Kidney (tissue), 14 donors: ENCODE results near the gene CHMP4A. TPM values are rescaled to one million over a fixed set of nuclear protein-coding genes. Genes with fewer than 3 reads are reported as not detected.
A peak's percentile ranks its signal among the peaks of the same experiment; 100 is the strongest.

Experiments used
- DNase-seq, 5 donors: peaks; one replicate each; pipeline ENCODE4 v3.0.0-alpha.2; 2013 to 2020
- FAIRE-seq: peaks from 2 replicates; lab custom pipeline; 2012; peaks lifted over from hg19 to GRCh38; lab: Jason Lieb, UNC
- H3K27ac ChIP-seq, 2 donors: one replicate each; pipeline ENCODE4 v1.7.0; 2013; ENCODE audit warnings: low read depth in 2 of 2, low read length in 2 of 2, inconsistent platforms in 1 of 2
- H3K27me3 ChIP-seq: one replicate; pipeline ENCODE4 v1.7.1; 2013; ENCODE audit warnings: low read length, inconsistent platforms; ENCODE audit not compliant: control insufficient read depth, insufficient read depth
- H3K36me3 ChIP-seq, 3 donors: one replicate each; pipeline versions ENCODE4 v1.7.0 to v1.7.1; 2013; ENCODE audit warnings: low read length in 3 of 3, control low read depth in 1 of 3, inconsistent platforms in 1 of 3; ENCODE audit not compliant: insufficient read depth in 3 of 3, control insufficient read depth in 2 of 3
- H3K4me1 ChIP-seq, 3 donors: one replicate each; pipeline versions ENCODE4 v1.7.0 to v1.7.1; 2013; ENCODE audit warnings: low read length in 3 of 3, inconsistent platforms in 1 of 3, low read depth in 1 of 3; ENCODE audit not compliant: control insufficient read depth in 2 of 3, insufficient read depth in 2 of 3
- H3K4me3 ChIP-seq, 3 donors: one replicate each; pipeline versions ENCODE4 v1.7.0 to v1.8.1; 2013; ENCODE audit warnings: low read length in 3 of 3, control low read depth in 1 of 3, inconsistent platforms in 1 of 3
- H3K9ac ChIP-seq, 3 donors: one replicate each; pipeline versions ENCODE4 v1.7.0 to v1.7.1; 2013; ENCODE audit warnings: low read length in 3 of 3, control low read depth in 1 of 3, inconsistent platforms in 1 of 3
- H3K9me3 ChIP-seq, 3 donors: one replicate each; pipeline versions ENCODE4 v1.7.0 to v1.7.1; 2013; ENCODE audit warnings: low read length in 3 of 3, control low read depth in 1 of 3, inconsistent platforms in 1 of 3; ENCODE audit not compliant: control insufficient read depth in 2 of 3, insufficient read depth in 1 of 3
- CTCF ChIP-seq: IDR thresholded peaks from 3 replicates; pipeline ENCODE4 v1.5.1; 2012; ENCODE audit warnings: mild to moderate bottlenecking, moderate library complexity, borderline replicate concordance; ENCODE audit not compliant: insufficient read depth; ENCODE audit errors: extremely low read depth
- intact Hi-C: fragments of 100-400 bp; cut with DNase I; formaldehyde crosslinking; loops from one replicate; pipeline ENCODE4 v1.11.1; 2022
- polyA plus RNA-seq: library from polyadenylated mRNA; stranded (reverse); fragments of 350-450 nt; fragmentation: Illumina TruSeq; extraction: RNeasy Lipid Tissue Mini Kit (QIAGEN cat#74804); gene quantifications from one replicate; pipeline ENCODE4 v1.2.3, GENCODE V29; 2014; ENCODE audit warnings: low read depth, low replicate concordance; ENCODE audit not compliant: insufficient read depth
- total RNA-seq: library from RNA; stranded (reverse); fragmentation: NEBNext Ultra II Directional; extraction: Animal tissue kit (Norgen Biotek cat#: 25700); gene quantifications from one replicate; pipeline ENCODE4 v1.2.1, GENCODE V29; 2021
- donor health status: control.
- donor health status: control.
- donor health status: control.
- donor health status: control.
- donor health status: control.
- donor health status: DM: yes; HTN: yes; CAD: no.
- donor health status: Normal renal cell carcinoma (clear cell type).

Gene CHMP4A
- total and polyA plus RNA-seq, 2 donors from 2014 or later, result 65.1 to 72.2 TPM

GRCh38 chr14:24177891-24178290 lies 35.4 kb downstream of the CHMP4A start:
- no peak for FAIRE-seq

GRCh38 chr14:24177041-24177825 lies 36.1 kb downstream of the CHMP4A start:
- Histone ChIP-seq H3K9ac (no peak overlapping the region), H3K4me3 (no peak overlapping the region), H3K27me3 (no peaks in the 10 kb centered on the region), H3K27ac (no peak overlapping the region), H3K4me1 (peaks cover 0 to 18% (median 15%) of the 10 kb centered on the region in 3 donors), H3K36me3 (peaks cover 0 to 9% (median 6%) of the 10 kb centered on the region in 3 donors), H3K9me3 (no peaks in the 10 kb centered on the region)
- DNase-seq (peak in 1 of 5 donors; percentile 60), FAIRE-seq (no peak)
- intact Hi-C loops, result no loop called here
- TF ChIP-seq CTCF, result no peak

More at GRCh38 chr14:24177891-24178290, 35.4 kb downstream of the CHMP4A start:
- DNase-seq, result no peak
- Histone ChIP-seq H3K36me3 (peaks cover 0 to 14% (median 10%) of the 10 kb centered on the region in 3 donors), H3K9ac (no peak overlapping the region), H3K27ac (no peak overlapping the region), H3K4me1 (peaks cover 0 to 18% (median 15%) of the 10 kb centered on the region in 3 donors), H3K9me3 (no peaks in the 10 kb centered on the region), H3K4me3 (no peak overlapping the region), H3K27me3 (no peaks in the 10 kb centered on the region)
- TF ChIP-seq CTCF, result no peak
- intact Hi-C loops, result no loop called here

- Histone ChIP-seq H3K27ac (no peak overlapping the region), H3K36me3 (peaks cover 0 to 9% (median 6%) of the 10 kb centered on the region in 3 donors), H3K9ac (no peak overlapping the region), H3K27me3 (no peaks in the 10 kb centered on the region), H3K4me3 (no peak overlapping the region), H3K9me3 (no peaks in the 10 kb centered on the region), H3K4me1 (peaks cover 0 to 20% (median 15%) of the 10 kb centered on the region in 3 donors)
- peak in 1 of 5 donors; percentile 11 for DNase-seq
- FAIRE-seq, result no peak
- intact Hi-C loops, result no loop called here
- TF ChIP-seq CTCF, result no peak
Observed at GRCh38 chr14:24176599-24176998, 36.7 kb downstream of the CHMP4A start.
